ENCODE results near the gene EXOC6.

EXOC6 gene

GRCh38 chr10:93030409-93030808 lies 182.1 kb downstream of the EXOC6 start:
- DNase-seq = no peak

- DNase-seq = no peak
These were observed 183.9 kb downstream of the EXOC6 start for GRCh38 chr10:93032105-93032808.

- no peak for DNase-seq
These were observed 184.5 kb downstream of the EXOC6 start for GRCh38 chr10:93032809-93033137.

- DNase-seq = no peak
These were observed 186.1 kb downstream of the EXOC6 start for GRCh38 chr10:93034426-93034825.

DNA sequence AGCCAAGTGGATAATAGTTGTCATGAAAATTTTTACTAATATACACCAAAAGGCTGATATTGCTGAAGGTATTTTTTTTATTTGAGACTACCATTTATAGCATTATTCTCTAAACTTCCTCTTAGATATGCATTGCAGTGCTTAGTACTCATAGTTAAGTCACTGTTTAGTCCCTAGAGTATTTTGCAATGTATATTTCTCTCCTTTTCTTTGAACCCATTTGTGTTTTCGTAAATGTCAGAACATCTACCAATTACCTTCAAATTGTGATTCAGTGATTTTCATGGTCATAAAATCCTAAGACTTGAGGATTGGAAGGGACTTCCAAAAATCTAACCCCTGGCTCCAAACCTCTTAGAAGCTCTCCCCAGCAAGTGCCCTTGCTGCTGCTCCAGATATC lies 190.8 kb downstream of the EXOC6 start:
- no peak for DNase-seq

GRCh38 chr10:93039721-93040120 lies 191.4 kb downstream of the EXOC6 start:
- no peak for DNase-seq

GRCh38 chr10:93054486-93054885 lies 206.2 kb downstream of the EXOC6 start:
- no peak for DNase-seq

DNA sequence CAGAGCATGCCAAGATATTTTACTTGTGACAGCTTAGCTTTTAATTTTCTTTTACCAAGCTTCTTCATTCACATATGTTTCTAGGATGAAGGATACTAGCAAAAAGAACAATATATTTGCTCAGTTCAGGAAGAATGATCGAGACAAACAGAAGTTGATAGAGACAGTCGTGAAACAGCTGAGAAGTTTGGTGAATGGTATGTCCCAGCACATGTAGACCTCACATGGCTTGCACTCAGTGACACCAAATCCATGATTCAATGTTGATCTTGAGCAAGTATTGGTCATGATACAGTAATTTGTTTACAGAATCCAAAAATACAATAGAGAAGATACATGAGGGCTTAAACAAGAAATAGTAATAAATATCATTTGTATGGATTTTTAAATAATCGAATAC lies 209.8 kb downstream of the EXOC6 start:
- DNase-seq = no peak

GRCh38 chr10:93059975-93060886 lies 211.9 kb downstream of the EXOC6 start, which contains the start of gene CYP26C1:
Gene CYP26C1, plus strand, starts transcription at chr10:93060798. Its CDS starts 466 bp downstream, at chr10:93061264.
- DNase-seq = no peak

DNA sequence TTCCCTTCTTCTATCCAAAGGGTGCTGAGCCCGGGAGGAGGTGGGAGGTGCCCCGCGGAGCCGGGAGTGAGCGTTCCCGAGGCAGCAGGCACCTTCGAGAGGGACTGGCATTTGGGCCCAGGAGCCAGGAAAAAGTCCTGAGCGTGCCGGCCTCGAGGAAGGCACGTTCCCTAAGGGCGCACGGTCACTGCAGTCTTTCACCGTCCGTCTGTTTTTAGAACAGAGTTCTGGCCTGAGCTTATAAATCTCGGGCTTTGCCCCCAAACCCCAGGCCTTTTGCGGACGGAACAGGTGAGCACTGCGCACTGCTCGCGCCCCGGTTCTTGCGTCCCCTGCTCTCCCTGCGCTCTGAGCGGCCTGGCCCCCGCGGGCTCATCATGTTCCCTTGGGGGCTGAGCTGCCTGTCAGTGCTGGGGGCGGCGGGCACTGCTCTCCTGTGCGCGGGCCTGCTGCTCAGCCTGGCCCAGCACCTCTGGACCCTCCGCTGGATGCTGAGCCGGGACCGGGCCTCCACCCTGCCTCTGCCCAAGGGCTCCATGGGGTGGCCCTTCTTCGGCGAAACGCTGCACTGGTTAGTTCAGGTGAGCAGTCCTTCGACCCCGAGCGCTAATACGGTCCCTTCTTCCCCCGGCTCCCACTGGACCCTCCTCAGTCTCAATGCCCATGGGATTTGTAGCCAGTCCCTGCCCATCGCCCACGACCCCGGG lies 212.7 kb downstream of the EXOC6 start:
- DNase-seq = no peak

GRCh38 chr10:93061594-93062513 lies 213.5 kb downstream of the EXOC6 start:
- DNase-seq = no peak

- no peak for DNase-seq
These were observed 214.3 kb downstream of the EXOC6 start for GRCh38 chr10:93062514-93063143.

DNA sequence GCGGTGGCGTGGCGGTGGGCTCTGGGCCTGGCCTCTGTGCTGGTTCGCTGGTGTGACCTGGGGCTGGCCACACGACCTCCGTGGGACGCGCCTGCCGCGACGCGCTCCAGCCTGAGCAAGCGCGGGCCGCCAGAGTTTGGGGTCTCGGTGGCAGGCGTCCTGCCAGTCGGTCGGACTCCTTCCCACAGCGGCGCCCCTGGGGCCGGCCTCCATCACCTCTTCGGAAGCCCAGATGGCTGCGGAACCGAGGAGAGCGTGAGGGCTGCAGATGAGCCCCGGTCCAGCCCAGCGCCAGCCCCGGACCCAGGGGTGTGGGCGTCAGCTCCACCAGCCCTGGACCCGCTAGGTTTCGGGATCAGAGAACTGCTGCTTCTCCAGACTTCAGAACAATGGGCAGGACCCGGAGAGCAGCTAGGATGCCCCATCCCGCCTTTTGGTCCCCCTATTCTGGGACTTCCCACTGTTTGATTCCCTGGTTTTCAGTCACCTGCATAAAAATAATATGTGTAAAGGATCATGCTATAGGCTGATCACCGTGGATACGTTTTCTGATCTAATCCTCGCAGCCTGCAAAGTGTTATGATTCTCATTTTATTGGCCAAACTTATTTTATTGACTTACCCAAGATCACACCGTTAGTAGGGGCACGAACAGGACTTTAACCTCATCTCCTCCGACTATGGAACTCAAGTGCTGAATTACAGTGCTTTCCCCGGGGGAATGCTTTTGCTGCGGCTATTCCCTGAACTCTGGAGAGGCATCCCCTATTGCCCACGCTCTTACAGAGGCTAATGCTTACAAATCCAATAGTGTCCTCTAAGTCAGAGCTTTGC lies 215.0 kb downstream of the EXOC6 start:
- DNase-seq = no peak

- no peak for DNase-seq
These were observed 215.8 kb downstream of the EXOC6 start for GRCh38 chr10:93063977-93064660.

DNA sequence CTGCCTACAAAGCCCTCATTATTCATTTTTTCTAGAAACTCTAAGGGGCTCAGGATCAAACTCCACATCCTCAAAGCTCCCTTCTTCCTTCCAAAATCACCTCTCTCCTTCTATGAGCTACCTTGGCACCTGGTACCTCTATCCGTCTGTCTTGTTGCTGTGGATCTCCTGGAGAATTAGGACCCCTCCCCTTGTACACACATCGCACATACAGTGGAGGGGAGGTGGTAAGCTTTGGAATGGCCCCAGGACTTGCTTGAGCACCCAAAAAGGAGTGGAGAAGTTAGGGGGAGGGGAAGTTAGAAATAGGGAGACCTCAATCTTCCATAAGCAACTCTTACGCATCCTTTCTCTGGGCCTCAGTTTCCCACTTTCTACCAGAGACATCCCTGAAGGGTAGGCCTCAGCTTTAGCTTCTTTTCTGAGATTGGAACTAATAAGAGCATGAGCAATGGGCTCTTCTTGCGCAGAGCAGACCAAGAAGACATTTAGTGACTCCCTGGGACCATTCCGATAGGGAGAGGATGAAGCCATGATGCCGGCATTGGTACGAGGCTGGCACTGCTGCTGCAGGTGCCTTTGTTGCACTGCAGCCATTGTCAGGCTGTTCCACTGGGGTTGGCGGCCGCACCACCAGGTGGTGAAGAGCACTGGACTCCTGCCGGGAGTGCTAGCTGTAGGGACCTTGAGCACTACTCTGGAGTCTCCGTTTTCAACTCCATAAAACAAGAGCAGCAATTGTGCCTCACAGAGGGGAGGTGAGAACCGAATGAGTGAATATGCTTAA lies 216.7 kb downstream of the EXOC6 start:
- DNase-seq = no peak

GRCh38 chr10:93065675-93066543 lies 217.6 kb downstream of the EXOC6 start:
- DNase-seq = no peak

- DNase-seq = no peak
These were observed 218.2 kb downstream of the EXOC6 start for GRCh38 chr10:93066544-93066913.
